CD4-positive, alpha-beta T cell treated with Interleukin-17A for 4 hours (primary cell): ENCODE measurements around the gene WSCD2.

ENCODE experiments used
- DNase-seq: peaks from one replicate; pipeline ENCODE4 v3.0.0-alpha.2; 2020; ENCODE audit warnings: mixed read lengths

WSCD2 gene

GRCh38 chr12:108271951-108272872, 143.1 kb downstream of the WSCD2 start:
- no peak for DNase-seq

- DNase-seq = no peak
These were observed 144.1 kb downstream of the WSCD2 start for GRCh38 chr12:108273217-108273616.

GRCh38 chr12:108277613-108278012, 148.5 kb downstream of the WSCD2 start:
- DNase-seq = no peak

GRCh38 chr12:108282160-108282559, 153.1 kb downstream of the WSCD2 start:
- no peak for DNase-seq

DNA sequence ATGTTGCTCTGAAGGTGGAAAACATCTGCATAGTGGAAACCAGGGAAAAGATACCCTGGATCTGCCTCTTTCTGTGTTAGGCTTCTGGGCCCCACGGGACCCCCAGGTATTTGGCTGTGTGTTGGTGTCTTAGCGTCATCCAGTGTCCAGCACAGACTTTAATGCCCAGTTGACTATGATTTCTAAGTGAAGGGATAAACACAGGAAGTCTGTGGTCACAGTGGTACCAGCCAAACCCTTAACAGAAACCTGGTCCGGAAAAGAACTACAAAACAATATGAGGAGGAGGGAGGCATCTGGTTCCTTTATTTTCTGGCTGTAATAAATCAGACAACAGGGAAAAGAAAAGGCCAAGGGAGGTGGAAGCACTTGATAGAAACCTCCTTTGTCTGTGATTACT, 153.6 kb downstream of the WSCD2 start:
- no peak for DNase-seq

GRCh38 chr12:108284163-108284562, 155.1 kb downstream of the WSCD2 start:
- DNase-seq = no peak

DNA sequence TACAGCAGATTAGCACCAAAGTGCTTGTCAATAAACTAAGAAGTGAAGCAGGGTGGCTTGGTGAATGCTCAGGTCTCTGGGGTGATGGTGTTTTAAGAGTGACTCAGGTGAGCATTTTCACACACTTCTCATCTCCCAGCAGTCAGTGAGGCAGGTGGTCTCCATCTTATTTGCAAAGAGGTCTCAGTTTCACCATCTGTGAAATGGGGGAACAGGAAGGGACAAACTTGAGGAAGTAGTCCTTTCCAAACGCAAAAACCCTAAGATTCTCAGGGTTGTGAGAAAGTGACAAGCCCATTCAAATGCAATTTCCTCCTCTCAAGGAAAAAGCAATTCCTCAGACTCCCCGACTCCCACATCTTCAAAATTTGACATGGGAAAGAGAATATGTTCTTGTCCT, 155.9 kb downstream of the WSCD2 start:
- DNase-seq = no peak

DNA sequence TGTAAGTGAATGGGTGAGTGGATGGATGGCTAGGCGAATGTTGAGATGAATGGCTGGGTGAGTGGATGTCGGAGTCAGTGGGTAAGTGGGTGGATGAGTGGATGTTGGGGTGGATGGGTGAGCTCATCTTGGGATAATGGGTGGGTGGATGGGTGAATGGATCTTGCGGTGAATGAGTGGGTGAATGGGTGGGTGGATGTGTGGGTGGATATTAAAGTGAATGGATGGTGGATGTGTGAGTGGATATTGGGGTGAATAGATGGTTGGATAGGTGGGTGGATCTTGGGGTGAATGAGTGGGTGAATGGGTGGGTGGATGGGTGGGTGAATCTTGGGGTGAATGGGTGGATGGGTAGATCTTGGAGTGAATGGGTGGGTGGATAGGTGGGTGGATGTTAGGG, 158.1 kb downstream of the WSCD2 start:
- DNase-seq = no peak

DNA sequence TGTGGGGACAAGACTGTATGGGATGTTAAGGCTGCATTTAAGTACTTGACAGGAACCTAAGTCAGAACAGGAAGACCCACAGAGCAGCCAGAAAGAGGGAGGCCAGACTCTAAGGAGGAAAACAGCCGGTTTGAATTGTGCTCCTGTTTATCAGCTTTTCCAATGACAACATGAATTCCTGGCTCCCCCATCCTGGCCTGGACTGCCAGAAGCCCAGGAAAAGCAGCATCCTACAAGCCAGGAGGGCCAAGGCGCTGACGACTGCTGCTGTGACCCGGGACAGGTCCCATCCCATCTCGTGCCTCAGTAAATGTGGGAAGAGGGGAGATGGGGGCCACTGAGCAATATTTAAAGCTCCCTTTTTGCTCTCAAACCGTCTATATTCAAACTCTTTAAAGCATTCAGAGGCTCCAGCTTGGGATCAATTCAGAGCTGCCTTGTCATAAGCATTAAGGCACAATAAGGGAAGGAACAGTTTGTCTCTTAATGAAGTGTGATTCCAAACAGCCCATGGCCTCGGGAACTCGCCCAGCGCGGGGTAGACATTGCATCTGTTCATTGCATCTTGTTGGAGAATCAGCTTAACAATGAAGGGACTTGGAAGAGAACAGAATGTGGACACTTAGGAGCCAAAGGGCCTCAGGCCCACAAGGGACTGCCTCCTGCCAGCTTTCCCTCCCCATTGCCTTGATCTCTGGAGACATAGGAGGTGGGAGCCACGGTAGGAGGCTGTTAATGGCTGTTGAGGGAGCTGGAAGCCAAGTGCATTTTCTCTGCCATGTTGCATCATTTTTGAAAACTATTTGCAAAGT, 160.5 kb downstream of the WSCD2 start:
- no peak for DNase-seq

DNA sequence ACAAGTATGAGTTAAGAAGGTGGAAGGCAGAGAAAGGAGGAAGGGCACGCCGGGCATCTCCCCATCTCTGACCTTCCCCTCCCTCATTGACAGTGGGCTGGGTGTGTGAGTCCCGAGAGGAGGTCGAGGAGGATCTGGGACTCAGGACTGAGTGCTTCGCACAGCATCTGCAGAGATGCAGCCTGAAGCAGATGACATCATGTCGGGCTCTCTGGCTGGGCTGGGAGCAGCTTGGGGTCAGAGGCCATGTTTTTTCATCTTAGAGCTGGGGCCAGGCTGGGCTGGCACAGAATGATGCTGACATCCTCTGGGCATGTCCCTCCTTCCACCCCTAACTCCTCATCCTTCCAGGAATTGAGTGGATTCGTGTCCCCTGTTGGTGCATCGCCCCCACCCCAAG, 166.6 kb downstream of the WSCD2 start:
- DNase-seq = no peak

GRCh38 chr12:108296945-108297344, 167.9 kb downstream of the WSCD2 start:
- no peak for DNase-seq

- DNase-seq = no peak
These were observed 168.3 kb downstream of the WSCD2 start for GRCh38 chr12:108297424-108297823.

GRCh38 chr12:108297895-108298760, 169.0 kb downstream of the WSCD2 start:
- no peak for DNase-seq

- DNase-seq = no peak
These were observed 169.7 kb downstream of the WSCD2 start for GRCh38 chr12:108298761-108299275.

DNA sequence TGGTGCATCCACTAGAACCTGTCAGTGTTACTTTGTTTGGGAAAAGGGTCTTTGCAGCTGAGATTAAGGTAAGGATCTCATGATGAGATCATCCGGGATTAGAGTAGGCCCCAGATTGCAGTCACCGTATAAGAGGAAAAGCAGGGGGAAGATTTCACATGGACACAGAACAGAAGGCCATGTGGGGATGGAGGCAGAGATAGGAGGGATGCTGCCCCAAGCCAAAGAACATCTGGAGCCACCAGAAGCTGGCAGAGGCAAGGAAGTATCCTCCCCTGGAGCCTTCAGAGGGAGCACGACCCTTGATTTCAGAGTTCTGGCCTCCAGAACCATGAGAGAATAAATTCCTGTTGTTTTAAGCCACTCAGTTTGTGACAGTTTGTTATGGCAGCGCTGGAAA, 170.4 kb downstream of the WSCD2 start:
- DNase-seq = no peak
